C4-2B (cell line): ENCODE data around the gene ADAM15.
A peak's percentile ranks its signal among the peaks of the same experiment; 100 is the strongest.

ENCODE experiments used
- CTCF ChIP-seq: fragments of 450-650 bp; conservative IDR thresholded peaks from 2 replicates; pipeline ENCODE4 v1.5.1; 2017; ENCODE audit warnings: mild to moderate bottlenecking
- ZFX ChIP-seq: fragments of 450-650 bp; IDR thresholded peaks from 2 replicates; pipeline ENCODE4 v1.6.1; 2017

- TF ChIP-seq CTCF (no peak), ZFX (peak; percentile 75)
Observed at GRCh38 chr1:155005076-155006011, 45.8 kb upstream of the ADAM15 start.
